Epithelial cell of esophagus (primary cell): ENCODE results near the gene NEDD4.

Experiments used
- DNase-seq: peaks from one replicate; pipeline ENCODE4 v3.0.0; 2010; ENCODE audit warnings: low read depth
- H3K4me3 ChIP-seq: 2 replicates; pipeline ENCODE4 v1.5.1; 2011; ENCODE audit warnings: mild to moderate bottlenecking, low read length, control low read depth
- TF ChIP-seq, protein P1 (sequence below): IDR thresholded peaks from 2 replicates; pipeline ENCODE4 v1.5.1; 2011; ENCODE audit warnings: low read depth, mild to moderate bottlenecking, low read length, control low read depth, inconsistent platforms; ENCODE audit not compliant: insufficient read depth; ENCODE audit errors: missing control alignments

NEDD4 gene

GRCh38 chr15:55863911-55864310 lies 129.5 kb downstream of the NEDD4 start:
- no peak overlapping the region for H3K4me3 ChIP-seq
- no peak for DNase-seq
- TF ChIP-seq, protein P1, sequence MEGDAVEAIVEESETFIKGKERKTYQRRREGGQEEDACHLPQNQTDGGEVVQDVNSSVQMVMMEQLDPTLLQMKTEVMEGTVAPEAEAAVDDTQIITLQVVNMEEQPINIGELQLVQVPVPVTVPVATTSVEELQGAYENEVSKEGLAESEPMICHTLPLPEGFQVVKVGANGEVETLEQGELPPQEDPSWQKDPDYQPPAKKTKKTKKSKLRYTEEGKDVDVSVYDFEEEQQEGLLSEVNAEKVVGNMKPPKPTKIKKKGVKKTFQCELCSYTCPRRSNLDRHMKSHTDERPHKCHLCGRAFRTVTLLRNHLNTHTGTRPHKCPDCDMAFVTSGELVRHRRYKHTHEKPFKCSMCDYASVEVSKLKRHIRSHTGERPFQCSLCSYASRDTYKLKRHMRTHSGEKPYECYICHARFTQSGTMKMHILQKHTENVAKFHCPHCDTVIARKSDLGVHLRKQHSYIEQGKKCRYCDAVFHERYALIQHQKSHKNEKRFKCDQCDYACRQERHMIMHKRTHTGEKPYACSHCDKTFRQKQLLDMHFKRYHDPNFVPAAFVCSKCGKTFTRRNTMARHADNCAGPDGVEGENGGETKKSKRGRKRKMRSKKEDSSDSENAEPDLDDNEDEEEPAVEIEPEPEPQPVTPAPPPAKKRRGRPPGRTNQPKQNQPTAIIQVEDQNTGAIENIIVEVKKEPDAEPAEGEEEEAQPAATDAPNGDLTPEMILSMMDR: no peak

DNA sequence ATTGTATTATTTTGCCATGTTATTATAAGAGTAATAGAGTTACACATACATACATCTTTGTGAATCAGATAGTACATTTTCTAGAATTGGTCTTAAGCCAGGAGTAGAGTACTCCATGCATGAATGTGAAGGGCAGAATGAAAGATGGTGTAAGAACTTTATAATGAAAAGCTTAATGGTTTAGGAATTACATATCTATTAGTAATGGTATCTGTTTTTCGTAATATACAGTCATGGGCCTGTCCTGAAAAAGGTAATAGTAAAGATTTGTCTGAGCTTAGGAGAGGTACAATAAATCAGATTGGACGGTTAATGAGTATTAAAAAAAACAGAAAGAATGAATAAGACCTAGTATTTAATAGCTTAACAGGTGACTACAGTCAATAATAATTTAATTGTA lies 132.3 kb downstream of the NEDD4 start:
- TF ChIP-seq, protein P1: no peak
- no peak overlapping the region for H3K4me3 ChIP-seq
- no peak for DNase-seq

DNA sequence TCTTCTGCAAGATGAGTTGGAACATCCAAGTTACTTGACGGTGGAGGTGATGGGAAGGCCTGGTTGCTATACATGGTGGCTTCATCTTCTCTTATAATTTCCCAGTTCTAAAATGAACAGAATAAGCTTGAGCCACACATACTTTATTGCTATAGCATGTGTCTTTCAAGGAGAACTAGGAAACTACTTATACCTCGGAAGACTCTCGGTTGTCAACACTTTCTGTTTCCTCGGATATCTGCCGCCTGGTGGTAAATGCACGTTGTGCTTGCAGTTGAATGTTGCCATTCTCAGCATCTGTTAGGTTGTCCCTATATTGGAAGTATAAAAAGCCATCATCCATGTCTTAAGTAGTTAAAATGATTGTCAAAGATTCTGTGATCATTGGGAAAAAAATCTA lies 132.9 kb downstream of the NEDD4 start:
- H3K4me3 ChIP-seq: no peak overlapping the region
- TF ChIP-seq, protein P1: no peak
- no peak for DNase-seq

DNA sequence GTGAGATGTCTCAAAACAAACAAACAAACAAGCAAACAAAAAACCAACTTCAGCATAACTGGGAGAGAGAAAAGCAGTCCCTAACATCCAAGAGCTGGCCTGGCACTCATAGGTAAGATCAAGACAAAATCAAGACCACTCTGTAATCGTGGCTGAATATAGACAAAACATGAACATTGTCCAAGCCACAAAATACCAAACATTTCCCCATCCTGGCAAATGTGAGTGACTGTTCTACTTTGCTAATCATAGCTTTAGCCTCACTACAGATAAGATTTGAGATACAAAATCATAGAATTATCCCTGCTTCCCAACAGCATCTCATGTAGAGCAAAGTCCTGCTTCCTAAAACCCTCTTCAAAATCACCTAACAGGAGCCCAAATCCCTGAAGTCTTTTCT lies 133.7 kb downstream of the NEDD4 start:
- DNase-seq: no peak
- TF ChIP-seq, protein P1: no peak
- H3K4me3 ChIP-seq: no peak overlapping the region

GRCh38 chr15:55858661-55859060 lies 134.8 kb downstream of the NEDD4 start:
- TF ChIP-seq, protein P1: no peak
- DNase-seq: peak; percentile 5
- no peak overlapping the region for H3K4me3 ChIP-seq

GRCh38 chr15:55856506-55857164 lies 136.8 kb downstream of the NEDD4 start:
- TF ChIP-seq, protein P1: no peak
- no peak overlapping the region for H3K4me3 ChIP-seq
- no peak for DNase-seq

DNA sequence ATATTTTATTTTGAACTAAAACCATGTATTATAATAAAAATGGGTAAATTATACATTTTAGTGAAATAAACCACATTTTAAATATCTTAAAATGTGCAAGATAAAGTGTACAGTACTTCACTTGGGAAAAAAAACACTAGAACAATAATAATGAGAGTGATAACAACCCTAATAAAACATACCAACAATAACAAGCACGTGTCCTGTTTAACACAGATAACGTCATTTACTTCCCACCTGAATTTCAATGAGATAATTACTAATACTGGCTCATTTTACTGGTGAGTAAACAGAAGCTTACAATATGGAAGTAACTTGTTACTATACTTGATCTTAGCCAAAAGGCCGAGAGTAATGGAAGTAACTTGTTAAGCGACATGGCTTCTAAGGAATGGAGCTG lies 140.3 kb downstream of the NEDD4 start:
- no peak overlapping the region for H3K4me3 ChIP-seq
- TF ChIP-seq, protein P1: no peak
- no peak for DNase-seq
